Upper lobe of left lung (tissue), 4 donors: ENCODE measurements around the gene CDH20.

Experiments
- EP300 ChIP-seq, 4 donors: sonication (generic); formaldehyde crosslinking; IDR thresholded peaks; one replicate each; pipeline ENCODE4 v1.5.1; 2017; ENCODE audit warnings: antibody characterized with exemption in 4 of 4, control low read depth in 2 of 4
- POLR2AphosphoS5 ChIP-seq, 2 donors: sonication (generic); formaldehyde crosslinking; IDR thresholded peaks; one replicate each; pipeline ENCODE4 v1.5.1; 2017; ENCODE audit warnings: antibody characterized with exemption in 2 of 2
- TF ChIP-seq, protein P1 (sequence below), 6 experiments: fragments of 450-650 bp in 4 of 6; fragments of 200-600 bp in 2 of 6; sonication (generic) in 2 of 6; IDR thresholded peaks; one replicate each; pipeline ENCODE4 v1.5.1; 2016 to 2019; ENCODE audit warnings: antibody characterized with exemption in 6 of 6

DNA sequence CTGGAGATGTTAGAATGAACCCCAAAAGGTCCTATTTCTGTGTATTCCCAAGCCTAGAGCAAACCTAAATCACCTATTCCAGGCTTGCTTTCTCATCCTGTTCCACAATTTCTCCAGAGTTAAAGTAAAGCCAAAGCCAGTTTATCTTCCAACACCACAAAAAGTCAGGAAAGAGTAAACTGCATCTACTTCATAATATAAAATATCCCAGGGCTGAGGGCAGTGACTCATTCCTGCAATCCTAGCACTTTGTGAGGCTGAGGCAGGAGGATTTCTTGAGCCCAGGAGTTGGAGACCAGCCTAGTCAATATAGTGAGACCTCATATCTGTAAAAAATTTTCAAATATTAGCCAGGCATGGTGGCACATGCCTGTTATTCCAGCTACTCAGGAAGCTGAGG lies 241.4 kb downstream of the CDH20 start:
- TF ChIP-seq, protein P1, sequence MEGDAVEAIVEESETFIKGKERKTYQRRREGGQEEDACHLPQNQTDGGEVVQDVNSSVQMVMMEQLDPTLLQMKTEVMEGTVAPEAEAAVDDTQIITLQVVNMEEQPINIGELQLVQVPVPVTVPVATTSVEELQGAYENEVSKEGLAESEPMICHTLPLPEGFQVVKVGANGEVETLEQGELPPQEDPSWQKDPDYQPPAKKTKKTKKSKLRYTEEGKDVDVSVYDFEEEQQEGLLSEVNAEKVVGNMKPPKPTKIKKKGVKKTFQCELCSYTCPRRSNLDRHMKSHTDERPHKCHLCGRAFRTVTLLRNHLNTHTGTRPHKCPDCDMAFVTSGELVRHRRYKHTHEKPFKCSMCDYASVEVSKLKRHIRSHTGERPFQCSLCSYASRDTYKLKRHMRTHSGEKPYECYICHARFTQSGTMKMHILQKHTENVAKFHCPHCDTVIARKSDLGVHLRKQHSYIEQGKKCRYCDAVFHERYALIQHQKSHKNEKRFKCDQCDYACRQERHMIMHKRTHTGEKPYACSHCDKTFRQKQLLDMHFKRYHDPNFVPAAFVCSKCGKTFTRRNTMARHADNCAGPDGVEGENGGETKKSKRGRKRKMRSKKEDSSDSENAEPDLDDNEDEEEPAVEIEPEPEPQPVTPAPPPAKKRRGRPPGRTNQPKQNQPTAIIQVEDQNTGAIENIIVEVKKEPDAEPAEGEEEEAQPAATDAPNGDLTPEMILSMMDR (IDR thresholded peaks at IDR 0.05), result no peak
- TF ChIP-seq EP300 (IDR thresholded peaks at IDR 0.05) (no peak), POLR2AphosphoS5 (IDR thresholded peaks at IDR 0.05) (no peak)
